Measurements from ENCODE around the gene DLX3. TPM values are rescaled to one million over a fixed set of nuclear protein-coding genes. Genes with fewer than 3 reads are reported as not detected.
A peak's percentile ranks its signal among the peaks of the same experiment; 100 is the strongest.

DLX3 gene
- polyA plus RNA-seq, 3 donors: 0.92 to 1.5 (median 1.1) TPM

- no peak for DNase-seq (ENCODE audit: extremely low read depth in 1 of 11, low read depth in 9 of 11, low spot score in 4 of 11)
Measured at GRCh38 chr17:49979748-49980479, 15.1 kb downstream of the DLX3 start.

GRCh38 chr17:49978501-49978900 is 16.5 kb downstream of the DLX3 start:
- no peak for DNase-seq (ENCODE audit: extremely low read depth in 1 of 11, low read depth in 9 of 11, low spot score in 4 of 11)

DNA sequence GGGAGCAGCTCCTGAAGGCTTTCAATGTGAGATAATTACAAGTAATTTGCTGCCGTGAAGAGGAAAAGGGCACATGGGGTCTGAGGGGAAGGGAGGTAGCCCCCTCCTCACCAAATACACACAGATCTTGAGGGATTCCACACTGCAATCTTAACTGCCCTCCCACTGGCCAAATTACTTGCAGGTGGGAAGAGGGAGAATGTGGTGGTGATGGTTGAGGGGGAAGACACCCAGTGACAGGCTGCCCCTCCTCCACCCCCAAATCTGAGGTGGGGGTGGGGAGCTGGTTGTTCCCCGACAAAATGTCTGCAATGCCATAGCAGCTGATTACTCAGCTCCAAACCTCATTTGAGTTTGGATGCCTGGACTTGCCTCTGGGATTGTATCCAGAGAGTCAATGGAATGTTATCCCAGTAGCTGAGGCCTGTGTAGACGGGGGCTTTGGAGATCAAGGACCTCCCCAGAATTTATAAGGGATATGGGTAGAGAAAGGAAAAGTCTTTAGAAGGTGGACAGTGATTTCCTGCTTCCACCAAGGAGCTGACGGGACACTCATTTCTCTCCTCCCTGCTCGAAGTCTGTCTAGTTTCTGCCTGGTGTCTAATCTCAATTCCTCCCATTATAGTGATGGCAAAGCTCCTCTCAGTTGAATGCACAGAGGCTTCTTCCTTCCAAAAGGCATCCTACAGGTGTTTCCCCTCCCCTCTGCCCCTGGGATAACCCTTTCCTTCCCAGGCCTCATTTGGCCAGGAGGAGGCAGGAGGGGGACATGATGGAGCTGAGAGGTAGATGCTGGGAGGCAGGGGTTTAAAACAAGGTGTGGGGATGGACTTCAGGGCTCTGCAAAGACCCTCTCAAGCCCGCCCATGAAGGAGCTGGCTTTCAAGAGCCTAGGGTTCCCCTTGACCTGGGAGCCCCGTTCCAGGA is 17.3 kb downstream of the DLX3 start:
- DNase-seq (ENCODE audit: extremely low read depth in 1 of 11, low read depth in 9 of 11, low spot score in 4 of 11): no peak

DNA sequence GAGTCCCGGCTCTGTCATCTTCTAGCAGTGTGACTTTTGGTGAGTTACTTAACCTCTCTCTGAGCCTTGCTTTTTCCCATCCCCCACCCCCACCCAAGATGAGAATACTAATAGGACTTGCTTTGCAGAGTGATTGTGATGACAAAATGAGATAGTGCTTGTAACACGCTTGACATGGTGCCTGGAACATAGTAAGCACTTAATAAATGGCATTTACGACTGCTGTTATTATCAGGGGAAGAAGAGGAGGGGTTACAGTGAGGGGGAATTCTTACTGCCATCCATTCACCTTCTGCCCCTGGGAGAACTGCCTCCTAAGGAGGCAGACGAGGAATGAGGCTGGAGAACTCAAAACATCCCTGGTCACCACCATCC is 18.2 kb downstream of the DLX3 start:
- no peak for DNase-seq (ENCODE audit: extremely low read depth in 1 of 11, low read depth in 9 of 11, low spot score in 4 of 11)

- no peak for DNase-seq (ENCODE audit: extremely low read depth in 1 of 11, low read depth in 9 of 11, low spot score in 4 of 11)
Measured at GRCh38 chr17:49976163-49976827, 18.7 kb downstream of the DLX3 start.

GRCh38 chr17:49975531-49975930 is 19.5 kb downstream of the DLX3 start:
- no peak for DNase-seq (ENCODE audit: extremely low read depth in 1 of 11, low read depth in 9 of 11, low spot score in 4 of 11)

- DNase-seq (ENCODE audit: extremely low read depth in 1 of 11, low read depth in 9 of 11, low spot score in 4 of 11): no peak
Measured at GRCh38 chr17:49973271-49973615, 21.8 kb downstream of the DLX3 start.

GRCh38 chr17:49972486-49973270 is 22.3 kb downstream of the DLX3 start:
- DNase-seq (ENCODE audit: extremely low read depth in 1 of 11, low read depth in 9 of 11, low spot score in 4 of 11): no peak

DNA sequence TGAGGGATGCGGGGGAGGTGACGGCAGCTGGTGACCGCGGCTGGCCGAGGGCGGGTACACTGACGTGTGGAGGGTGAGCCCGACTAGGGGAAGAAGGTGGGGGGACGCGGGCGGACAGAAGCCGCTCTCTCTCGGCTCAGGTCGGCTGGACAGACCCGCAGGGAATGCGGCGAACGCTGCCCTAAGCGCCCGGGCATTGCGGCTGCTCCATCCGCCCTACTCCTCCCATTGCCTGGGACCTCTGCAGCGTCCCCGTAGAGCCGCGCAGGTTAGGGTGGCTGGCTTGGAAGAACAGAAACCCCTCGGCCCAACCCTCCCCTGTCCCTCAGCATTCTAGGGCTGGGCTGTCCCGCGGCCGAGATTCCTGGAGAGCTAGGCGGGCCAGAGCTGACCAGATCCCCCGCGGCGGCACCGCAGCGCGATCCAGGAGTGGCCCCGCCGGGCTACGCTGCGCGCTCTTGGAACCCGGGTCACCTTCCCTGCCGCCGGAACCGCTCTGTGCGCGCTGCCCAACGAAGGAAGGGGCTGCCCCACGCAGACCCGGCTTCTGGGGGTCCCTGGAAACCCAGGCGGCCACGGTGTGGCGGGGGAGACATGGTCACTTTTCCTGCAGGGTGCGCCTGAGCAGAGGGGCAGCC is 23.1 kb downstream of the DLX3 start:
- no peak for DNase-seq (ENCODE audit: extremely low read depth in 1 of 11, low read depth in 9 of 11, low spot score in 4 of 11)

DNA sequence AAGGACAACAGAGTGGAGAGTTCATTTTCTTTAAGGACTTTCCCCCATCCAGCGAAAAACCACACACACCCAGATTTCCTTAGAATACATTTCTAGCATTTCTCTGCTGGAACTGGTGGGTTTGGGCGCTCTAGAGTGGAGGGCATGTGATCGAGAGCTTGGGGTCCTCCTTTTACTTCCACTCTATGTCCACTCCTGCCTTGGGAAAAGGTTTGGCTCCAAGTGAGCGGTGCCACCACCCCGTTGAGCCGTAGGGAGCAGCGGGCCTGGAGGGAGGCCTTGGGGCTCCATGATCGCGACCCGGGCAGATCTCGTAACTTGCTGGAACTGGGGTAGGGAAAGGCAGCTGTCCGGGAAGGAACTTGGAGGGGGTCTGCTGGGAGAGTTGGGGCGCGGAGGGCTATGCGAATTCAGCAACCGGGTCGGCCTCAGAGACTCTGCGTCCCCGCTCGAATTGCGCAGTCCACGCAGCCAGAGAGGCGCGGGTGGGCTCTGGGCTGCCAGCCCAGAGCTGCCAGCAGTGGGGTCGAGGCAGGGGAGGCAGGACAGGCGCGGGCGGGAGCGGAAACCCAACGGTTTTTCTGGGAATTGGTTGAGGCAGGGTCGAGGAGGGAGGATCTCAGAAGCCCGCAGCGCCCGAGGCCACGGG is 23.7 kb downstream of the DLX3 start:
- no peak for DNase-seq (ENCODE audit: extremely low read depth in 1 of 11, low read depth in 9 of 11, low spot score in 4 of 11)

- DNase-seq (ENCODE audit: extremely low read depth in 1 of 11, low read depth in 9 of 11, low spot score in 4 of 11): no peak
Measured at GRCh38 chr17:49970498-49970897, 24.5 kb downstream of the DLX3 start.

- no peak for DNase-seq (ENCODE audit: extremely low read depth in 1 of 11, low read depth in 9 of 11, low spot score in 4 of 11)
Measured at GRCh38 chr17:49969795-49970389, 25.1 kb downstream of the DLX3 start.

GRCh38 chr17:49969134-49969759 is 25.8 kb downstream of the DLX3 start, which contains the start of gene DLX4:
Gene DLX4 (plus strand): TSS chr17:49969190. CDS start chr17:49969469, 279 bp downstream.
- DNase-seq (ENCODE audit: extremely low read depth in 1 of 11, low read depth in 9 of 11, low spot score in 4 of 11): no peak

DNA sequence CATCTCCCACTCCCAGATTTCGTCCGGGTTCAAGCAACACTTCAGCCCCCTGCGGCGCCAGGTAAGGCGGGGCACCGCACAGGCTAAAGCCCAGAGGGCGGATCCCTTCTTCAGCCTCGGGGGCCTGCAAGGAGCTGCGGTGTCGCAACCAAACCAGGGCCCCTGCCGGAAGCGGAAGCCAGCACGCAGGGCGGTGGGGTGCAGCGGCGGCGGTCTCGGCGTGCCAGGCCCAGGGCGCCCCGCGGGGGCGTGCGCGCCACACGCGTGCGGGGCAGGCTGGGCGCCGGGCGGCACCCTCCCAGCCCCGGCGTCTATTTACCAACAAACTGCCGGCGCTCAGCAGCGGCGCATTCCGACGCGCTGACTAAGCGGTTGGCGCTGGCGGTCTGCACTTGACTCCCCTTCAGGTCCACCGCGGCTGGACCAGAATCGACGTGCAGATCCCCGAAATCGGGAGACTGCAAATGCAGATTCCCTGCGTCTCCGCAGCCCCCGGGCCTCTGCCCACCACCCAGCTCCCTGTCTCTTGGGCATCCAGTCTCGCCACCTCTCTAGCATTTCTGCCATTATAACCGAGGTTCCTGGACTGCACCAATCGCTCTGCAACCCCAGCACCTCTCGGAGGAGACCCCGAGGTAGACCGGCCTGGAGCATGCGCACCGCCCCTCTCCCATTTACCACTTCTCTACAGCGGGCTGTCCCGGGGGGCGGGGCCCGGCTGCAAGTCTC is 26.5 kb downstream of the DLX3 start:
- peak in 1 of 11 donors; percentile 44 for DNase-seq (ENCODE audit: extremely low read depth in 1 of 11, low read depth in 9 of 11, low spot score in 4 of 11)

- DNase-seq (ENCODE audit: extremely low read depth in 1 of 11, low read depth in 9 of 11, low spot score in 4 of 11): no peak
Measured at GRCh38 chr17:49967621-49968404, 27.2 kb downstream of the DLX3 start.

DNA sequence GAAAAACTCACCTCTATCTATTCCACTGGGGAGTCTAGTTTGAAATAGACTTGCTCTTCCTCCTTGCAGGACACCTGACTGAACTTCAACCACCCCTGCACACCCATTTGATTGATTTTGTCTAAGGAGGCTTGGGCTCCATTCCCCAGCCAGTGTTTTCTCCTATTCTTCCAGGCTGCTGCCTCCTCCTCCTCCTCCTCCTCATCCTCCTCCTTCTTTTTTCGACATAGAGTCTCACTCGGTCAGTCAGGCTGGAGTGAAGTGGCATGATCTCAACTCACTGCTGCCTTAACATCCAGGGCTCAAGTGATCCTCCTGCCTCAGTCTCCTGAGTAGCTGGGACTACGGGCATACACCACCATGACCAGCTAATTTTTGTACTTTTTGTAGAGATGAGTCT is 27.8 kb downstream of the DLX3 start:
- DNase-seq (ENCODE audit: extremely low read depth in 1 of 11, low read depth in 9 of 11, low spot score in 4 of 11): no peak

Measured in renal cortex interstitium (tissue), 11 donors.